Sigmoid colon (tissue), 7 donors: ENCODE results near the gene TLR9. TPM values are rescaled to one million over a fixed set of nuclear protein-coding genes. Genes with fewer than 3 reads are reported as not detected.
A peak's percentile ranks its signal among the peaks of the same experiment; 100 is the strongest.

Experiments used
- DNase-seq: peaks from one replicate; pipeline ENCODE4 v3.0.0-alpha.2; 2019
- H3K27ac ChIP-seq, 4 donors: fragments of 200-600 bp; sonication (generic); one replicate each; pipeline ENCODE4 v1.5.1; 2016 to 2019; ENCODE audit warnings: mild to moderate bottlenecking in 1 of 4
- H3K27me3 ChIP-seq, 3 donors: fragments of 200-600 bp; sonication (generic); one replicate each; pipeline ENCODE4 v1.5.1; 2019; ENCODE audit warnings: mild to moderate bottlenecking in 1 of 3
- H3K36me3 ChIP-seq, 4 donors: fragments of 200-600 bp; sonication (generic); one replicate each; pipeline ENCODE4 v1.5.1; 2016 to 2019
- H3K4me1 ChIP-seq, 4 donors: fragments of 200-600 bp; sonication (generic); one replicate each; pipeline ENCODE4 v1.5.1; 2017 to 2019
- H3K4me3 ChIP-seq, 4 donors: fragments of 200-600 bp; sonication (generic); one replicate each; pipeline ENCODE4 v1.5.1; 2017 to 2019; ENCODE audit warnings: mild to moderate bottlenecking in 2 of 4, moderate library complexity in 1 of 4
- H3K9me3 ChIP-seq, 4 donors: fragments of 200-600 bp in 3 of 4; sonication (generic) in 3 of 4; one replicate each; pipeline versions ENCODE4 v1.5.1 to v1.6.1; 2013 to 2019
- EP300 ChIP-seq, 4 donors: sonication (generic); formaldehyde crosslinking; IDR thresholded peaks; one replicate each; pipeline ENCODE4 v1.6.1; 2017; ENCODE audit warnings: antibody characterized with exemption in 4 of 4
- POLR2A ChIP-seq, 2 donors: fragments of 450-650 bp; IDR thresholded peaks; one replicate each; pipeline ENCODE4 v1.6.1; 2016; ENCODE audit warnings: antibody characterized with exemption in 2 of 2, mild to moderate bottlenecking in 2 of 2, moderate library complexity in 2 of 2
- POLR2AphosphoS5 ChIP-seq, 4 donors: sonication (generic); formaldehyde crosslinking; IDR thresholded peaks; one replicate each; pipeline ENCODE4 v1.6.1; 2017; ENCODE audit warnings: antibody characterized with exemption in 4 of 4
- WGBS, 2 donors: extraction: QIAGEN DNeasy Blood & Tissue Kit; methylation state at CpG; one replicate each; pipeline ENCODE4 v1.1.7; 2013; 5-methylcytosine and 5-hydroxymethylcytosine counted together
- intact Hi-C: fragments of 100-400 bp; cut with DNase I; formaldehyde crosslinking; loops from one replicate; pipeline ENCODE4 v1.15.1; 2023
- polyA plus RNA-seq, 3 donors: library from polyadenylated mRNA; stranded (reverse); fragments of 200-250 nt; gene quantifications; one replicate each; pipeline ENCODE4 v1.2.3, GENCODE V29; 2013
- total RNA-seq, 4 donors: library from RNA; depleted of rRNA; stranded (reverse); fragments of >200 nt; gene quantifications; one replicate each; pipeline ENCODE4 v1.1.0, GENCODE V29; 2016
- TF ChIP-seq, protein P1 (sequence below), 4 experiments: fragments of 450-650 bp in 3 of 4; fragments of 200-600 bp in 1 of 4; IDR thresholded peaks; one replicate each; pipeline ENCODE4 v1.5.1; 2016 to 2019; ENCODE audit warnings: antibody characterized with exemption in 4 of 4, mild to moderate bottlenecking in 3 of 4, moderate library complexity in 2 of 4
- donor health status: healthy with polysubstance abuse.
- donor health status: Bipolar disorder and iron deficiency.
- donor health status: healthy.

The TLR9 gene
- total and polyA plus RNA-seq, 7 donors: 0.54 to 0.98 (median 0.55) TPM; not detected in 4

DNA sequence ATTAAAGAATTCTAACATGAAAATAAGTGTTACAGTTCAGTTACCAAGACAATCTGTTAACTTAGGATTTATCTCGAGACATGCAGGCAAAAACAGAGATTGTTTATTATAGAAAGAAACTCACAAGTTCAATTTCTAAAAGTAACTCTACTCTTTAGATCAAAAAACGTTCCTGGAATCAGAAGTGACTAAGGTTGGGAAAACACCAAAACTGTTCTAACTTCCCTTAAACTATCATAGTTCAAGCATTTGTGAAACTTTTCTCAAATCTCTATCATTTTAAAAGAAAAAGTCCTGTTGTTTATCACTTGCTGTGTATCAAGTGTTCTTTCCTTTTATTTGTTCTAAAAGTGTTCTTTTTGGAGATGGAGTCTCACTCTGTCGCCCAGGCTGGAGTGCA lies 44.3 kb upstream of the TLR9 start:
- H3K27ac ChIP-seq: peak overlapping the region; percentile 6 to 63 (median 57)
- peaks cover 0 to 57% (median 56%) of the 10 kb centered on the region in 4 donors for H3K4me1 ChIP-seq
- WGBS, 2 donors: 61 to 63% methylated on average over 3 of the region's 3 CpGs
- no peaks in the 10 kb centered on the region for H3K9me3 ChIP-seq
- TF ChIP-seq POLR2A (IDR thresholded peaks at IDR 0.05): no peak
- TF ChIP-seq, protein P1, sequence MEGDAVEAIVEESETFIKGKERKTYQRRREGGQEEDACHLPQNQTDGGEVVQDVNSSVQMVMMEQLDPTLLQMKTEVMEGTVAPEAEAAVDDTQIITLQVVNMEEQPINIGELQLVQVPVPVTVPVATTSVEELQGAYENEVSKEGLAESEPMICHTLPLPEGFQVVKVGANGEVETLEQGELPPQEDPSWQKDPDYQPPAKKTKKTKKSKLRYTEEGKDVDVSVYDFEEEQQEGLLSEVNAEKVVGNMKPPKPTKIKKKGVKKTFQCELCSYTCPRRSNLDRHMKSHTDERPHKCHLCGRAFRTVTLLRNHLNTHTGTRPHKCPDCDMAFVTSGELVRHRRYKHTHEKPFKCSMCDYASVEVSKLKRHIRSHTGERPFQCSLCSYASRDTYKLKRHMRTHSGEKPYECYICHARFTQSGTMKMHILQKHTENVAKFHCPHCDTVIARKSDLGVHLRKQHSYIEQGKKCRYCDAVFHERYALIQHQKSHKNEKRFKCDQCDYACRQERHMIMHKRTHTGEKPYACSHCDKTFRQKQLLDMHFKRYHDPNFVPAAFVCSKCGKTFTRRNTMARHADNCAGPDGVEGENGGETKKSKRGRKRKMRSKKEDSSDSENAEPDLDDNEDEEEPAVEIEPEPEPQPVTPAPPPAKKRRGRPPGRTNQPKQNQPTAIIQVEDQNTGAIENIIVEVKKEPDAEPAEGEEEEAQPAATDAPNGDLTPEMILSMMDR (IDR thresholded peaks at IDR 0.05): no peak
- TF ChIP-seq POLR2AphosphoS5 (IDR thresholded peaks at IDR 0.05): no peak
- no peak for TF ChIP-seq EP300 (IDR thresholded peaks at IDR 0.05)
- H3K4me3 ChIP-seq: no peak overlapping the region
- intact Hi-C loops: loop anchor here (10.0 kb wide), 1 partner anchor 415 kb away; the partner anchor contains the start of genes GNL3 and PBRM1
- H3K36me3 ChIP-seq: peaks cover 0 to 59% (median 45%) of the 10 kb centered on the region in 4 donors
- H3K27me3 ChIP-seq: no peaks in the 10 kb centered on the region
- DNase-seq: no peak

DNA sequence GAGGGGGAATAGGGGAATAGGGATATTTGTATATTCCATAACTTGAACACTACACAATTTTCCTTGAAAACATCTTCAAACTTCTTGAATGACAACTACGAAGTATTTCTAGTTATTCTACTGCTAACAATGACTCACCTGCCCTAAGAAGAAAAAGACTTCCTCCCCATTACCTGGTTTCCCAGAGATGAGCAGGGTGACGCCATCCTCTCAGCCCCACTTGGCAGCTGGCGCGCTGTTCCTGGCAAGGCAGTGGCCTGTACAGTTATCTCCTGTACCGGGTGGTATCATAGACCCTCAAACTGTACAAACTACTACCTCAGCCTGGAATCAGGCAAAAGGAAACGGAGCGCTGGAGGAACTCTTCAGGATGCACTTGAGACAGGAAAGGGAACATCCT lies 42.6 kb upstream of the TLR9 start:
- H3K9me3 ChIP-seq: no peaks in the 10 kb centered on the region
- no peak overlapping the region for H3K27ac ChIP-seq
- no peak for DNase-seq
- TF ChIP-seq POLR2A (IDR thresholded peaks at IDR 0.05) (no peak), POLR2AphosphoS5 (IDR thresholded peaks at IDR 0.05) (no peak), EP300 (IDR thresholded peaks at IDR 0.05) (no peak)
- TF ChIP-seq, protein P1 (IDR thresholded peaks at IDR 0.05): no peak
- H3K36me3 ChIP-seq: peaks cover 0 to 75% (median 54%) of the 10 kb centered on the region in 4 donors
- intact Hi-C loops: no loop called here
- H3K27me3 ChIP-seq: no peaks in the 10 kb centered on the region
- no peak overlapping the region for H3K4me3 ChIP-seq
- 88 to 93% methylated on average over 7 of the region's 7 CpGs for WGBS, 2 donors
- H3K4me1 ChIP-seq: peaks cover 0 to 43% (median 41%) of the 10 kb centered on the region in 4 donors

GRCh38 chr3:52265387-52265786 lies 39.9 kb upstream of the TLR9 start:
- H3K4me1 ChIP-seq: peaks cover 0 to 20% (median 15%) of the 10 kb centered on the region in 4 donors

DNA sequence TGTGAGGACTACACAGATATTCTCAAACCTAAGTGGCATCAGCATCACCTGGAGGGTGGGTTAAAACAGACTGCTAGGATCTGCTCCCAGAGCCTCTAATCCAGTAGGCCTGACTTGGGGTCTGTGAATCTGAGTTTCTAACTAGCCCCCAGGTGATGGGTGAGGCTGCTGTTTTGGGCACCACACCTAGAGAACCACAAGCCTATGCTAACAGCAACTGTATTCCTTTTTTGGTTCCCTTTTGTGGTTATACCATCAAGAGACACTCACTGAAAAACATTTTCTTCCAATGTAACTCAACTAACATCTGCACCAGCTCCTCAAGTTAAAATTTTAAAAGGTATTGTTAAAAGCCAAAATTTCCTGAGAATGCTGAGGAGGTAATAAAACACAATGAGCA lies 37.0 kb upstream of the TLR9 start:
- intact Hi-C loops: no loop called here
- TF ChIP-seq, protein P1 (IDR thresholded peaks at IDR 0.05): no peak
- TF ChIP-seq POLR2A (IDR thresholded peaks at IDR 0.05): no peak
- TF ChIP-seq POLR2AphosphoS5 (IDR thresholded peaks at IDR 0.05): no peak
- no peak for TF ChIP-seq EP300 (IDR thresholded peaks at IDR 0.05)
- Histone ChIP-seq H3K9me3 (no peaks in the 10 kb centered on the region), H3K4me1 (peaks cover 0 to 10% (median 0%) of the 10 kb centered on the region in 4 donors), H3K36me3 (peaks cover 37 to 98% (median 80%) of the 10 kb centered on the region in 4 donors), H3K4me3 (no peak overlapping the region), H3K27ac (no peak overlapping the region), H3K27me3 (no peaks in the 10 kb centered on the region)
- no peak for DNase-seq

More at GRCh38 chr3:52265387-52265786, 39.9 kb upstream of the TLR9 start:
- DNase-seq: no peak
- peaks cover 9 to 95% (median 70%) of the 10 kb centered on the region in 4 donors for H3K36me3 ChIP-seq
- no peak overlapping the region for H3K4me3 ChIP-seq
- intact Hi-C loops: no loop called here
- H3K9me3 ChIP-seq: no peaks in the 10 kb centered on the region
- no peak overlapping the region for H3K27ac ChIP-seq
- TF ChIP-seq POLR2A (IDR thresholded peaks at IDR 0.05): no peak
- TF ChIP-seq, protein P1 (IDR thresholded peaks at IDR 0.05): no peak
- TF ChIP-seq EP300 (IDR thresholded peaks at IDR 0.05): no peak
- no peak for TF ChIP-seq POLR2AphosphoS5 (IDR thresholded peaks at IDR 0.05)
- WGBS, 2 donors: 92 to 93% methylated on average over 6 of the region's 6 CpGs
- no peaks in the 10 kb centered on the region for H3K27me3 ChIP-seq

DNA sequence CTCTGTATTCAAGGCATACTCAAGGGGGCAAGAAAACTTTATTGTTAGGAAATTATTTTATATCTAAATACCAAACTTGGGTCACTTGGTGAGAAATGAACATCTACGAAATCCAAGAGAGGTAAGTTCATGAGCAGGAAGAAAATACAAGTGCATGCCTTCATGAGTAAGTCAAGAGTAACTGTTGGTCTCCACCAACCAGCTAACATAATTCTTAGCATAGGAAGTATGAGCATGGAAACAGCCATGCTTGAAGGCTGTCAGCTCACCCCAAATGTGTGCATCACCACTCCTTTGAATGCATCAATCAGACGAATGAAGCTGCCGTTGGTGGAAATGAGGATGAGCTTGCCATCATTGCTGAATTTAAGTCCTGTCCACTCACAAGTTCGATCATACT lies 34.0 kb upstream of the TLR9 start:
- no peak for DNase-seq
- no peaks in the 10 kb centered on the region for H3K9me3 ChIP-seq
- peaks cover 55 to 100% (median 81%) of the 10 kb centered on the region in 4 donors for H3K36me3 ChIP-seq
- H3K27ac ChIP-seq: peak overlapping the region in 2 of 4 donors; percentile 1 to 18
- no peaks in the 10 kb centered on the region for H3K27me3 ChIP-seq
- 86 to 89% methylated on average over 4 of the region's 4 CpGs for WGBS, 2 donors
- peaks cover 0 to 19% (median under 1%) of the 10 kb centered on the region in 4 donors for H3K4me1 ChIP-seq
- no peak overlapping the region for H3K4me3 ChIP-seq
- no peak for TF ChIP-seq POLR2A (IDR thresholded peaks at IDR 0.05)
- no peak for TF ChIP-seq EP300 (IDR thresholded peaks at IDR 0.05)
- TF ChIP-seq, protein P1 (IDR thresholded peaks at IDR 0.05): no peak
- no peak for TF ChIP-seq POLR2AphosphoS5 (IDR thresholded peaks at IDR 0.05)
- intact Hi-C loops: no loop called here
